ENCODE results near the gene TNFRSF14.

- TF ChIP-seq HDGF (IDR thresholded peaks at IDR 0.05; ENCODE audit: borderline replicate concordance) (no peak), FOXK2 (IDR thresholded peaks at IDR 0.05) (no peak), SP1 (IDR thresholded peaks at IDR 0.05) (no peak), ELF4 (IDR thresholded peaks at IDR 0.05) (no peak), BHLHE40 (IDR thresholded peaks at IDR 0.05; ENCODE audit: borderline replicate concordance) (no peak), FOXA1 (IDR thresholded peaks at IDR 0.05) (no peak), L3MBTL2 (conservative IDR thresholded peaks at IDR 0.05) (no peak)
Measured at GRCh38 chr1:2520806-2521205, 35.4 kb upstream of the TNFRSF14 start.
